ENCODE measurements around the gene ESR1. TPM values are rescaled to one million over a fixed set of nuclear protein-coding genes. Genes with fewer than 3 reads are reported as not detected.

Gene ESR1
- total and polyA plus RNA-seq, 9 donors: 6.6 to 44.5 (median 18.5) TPM

DNA sequence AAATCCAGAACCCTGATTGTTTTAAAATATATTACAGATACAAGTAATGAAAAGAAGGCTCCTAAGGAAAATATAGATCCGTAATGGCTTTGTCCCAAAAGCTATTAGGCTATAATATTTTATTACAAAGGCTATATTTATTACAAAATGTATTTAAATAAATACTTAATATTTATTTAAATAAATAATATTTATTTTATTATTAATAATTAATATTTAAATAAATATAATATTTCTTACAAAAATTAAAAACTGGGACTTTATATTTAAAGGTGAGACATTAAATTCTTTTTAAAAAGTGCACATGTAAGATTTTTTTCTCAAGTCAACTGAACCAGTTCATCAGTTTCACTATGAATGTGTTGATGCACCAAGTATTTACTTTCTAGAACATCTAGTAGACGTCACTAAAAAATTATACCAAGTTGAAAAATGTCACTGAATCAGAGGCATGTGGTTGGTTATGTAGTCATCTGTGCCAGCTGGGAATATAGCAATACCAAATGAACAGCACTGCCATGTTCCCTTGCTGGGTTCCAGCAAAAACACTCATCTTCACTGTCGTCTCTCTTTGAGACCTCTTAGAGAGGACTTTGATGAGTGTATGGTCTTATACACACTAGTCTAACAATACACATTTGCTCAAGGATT, 278.9 kb downstream of the ESR1 start:
- no peaks in the 10 kb centered on the region for H3K36me3 ChIP-seq
- H3K4me1 ChIP-seq (ENCODE audit: insufficient read depth): peaks cover 7% of the 10 kb centered on the region
- no peak for DNase-seq
- intact Hi-C loops (cut with DNase I): no loop called here
- TF ChIP-seq POLR2A (IDR thresholded peaks at IDR 0.05): no peak
- TF ChIP-seq, protein P1, sequence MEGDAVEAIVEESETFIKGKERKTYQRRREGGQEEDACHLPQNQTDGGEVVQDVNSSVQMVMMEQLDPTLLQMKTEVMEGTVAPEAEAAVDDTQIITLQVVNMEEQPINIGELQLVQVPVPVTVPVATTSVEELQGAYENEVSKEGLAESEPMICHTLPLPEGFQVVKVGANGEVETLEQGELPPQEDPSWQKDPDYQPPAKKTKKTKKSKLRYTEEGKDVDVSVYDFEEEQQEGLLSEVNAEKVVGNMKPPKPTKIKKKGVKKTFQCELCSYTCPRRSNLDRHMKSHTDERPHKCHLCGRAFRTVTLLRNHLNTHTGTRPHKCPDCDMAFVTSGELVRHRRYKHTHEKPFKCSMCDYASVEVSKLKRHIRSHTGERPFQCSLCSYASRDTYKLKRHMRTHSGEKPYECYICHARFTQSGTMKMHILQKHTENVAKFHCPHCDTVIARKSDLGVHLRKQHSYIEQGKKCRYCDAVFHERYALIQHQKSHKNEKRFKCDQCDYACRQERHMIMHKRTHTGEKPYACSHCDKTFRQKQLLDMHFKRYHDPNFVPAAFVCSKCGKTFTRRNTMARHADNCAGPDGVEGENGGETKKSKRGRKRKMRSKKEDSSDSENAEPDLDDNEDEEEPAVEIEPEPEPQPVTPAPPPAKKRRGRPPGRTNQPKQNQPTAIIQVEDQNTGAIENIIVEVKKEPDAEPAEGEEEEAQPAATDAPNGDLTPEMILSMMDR (IDR thresholded peaks at IDR 0.05): no peak
- no peak for TF ChIP-seq EP300 (IDR thresholded peaks at IDR 0.05)
- H3K4me3 ChIP-seq: no peak overlapping the region
- no peaks in the 10 kb centered on the region for H3K9me3 ChIP-seq
- no peaks in the 10 kb centered on the region for H3K27me3 ChIP-seq
- no peak overlapping the region for H3K27ac ChIP-seq
- 94 to 97% (median 95%) methylated on average over 3 of the region's 3 CpGs for WGBS, 3 donors

DNA sequence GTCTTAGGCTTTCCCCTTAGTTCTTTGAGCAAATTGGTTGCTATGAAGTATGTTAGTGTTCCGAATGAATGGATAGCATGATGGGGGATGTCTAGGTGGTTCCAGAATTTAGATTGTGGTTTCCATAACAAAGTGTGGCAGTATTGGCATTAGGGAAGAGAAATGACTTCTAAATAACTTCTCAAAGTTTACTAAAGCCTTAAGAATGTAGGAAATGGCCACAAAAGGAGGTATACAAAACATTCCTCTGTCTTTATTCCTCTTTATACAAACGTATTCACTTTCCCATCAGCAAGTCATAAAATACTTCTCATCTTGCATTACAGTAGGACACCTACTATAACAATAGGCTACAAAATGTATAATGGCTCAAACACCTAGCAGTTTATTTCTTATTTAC, 279.6 kb downstream of the ESR1 start:
- Histone ChIP-seq H3K4me1 (ENCODE audit: insufficient read depth) (peaks cover 14% of the 10 kb centered on the region), H3K27ac (no peak overlapping the region), H3K4me3 (no peak overlapping the region), H3K9me3 (no peaks in the 10 kb centered on the region), H3K27me3 (no peaks in the 10 kb centered on the region), H3K36me3 (no peaks in the 10 kb centered on the region)
- WGBS, 3 donors: 68 to 79% (median 77%) methylated on average over 2 of the region's 2 CpGs
- no peak for DNase-seq
- intact Hi-C loops (cut with DNase I): no loop called here
- TF ChIP-seq, protein P1 (IDR thresholded peaks at IDR 0.05): no peak
- TF ChIP-seq EP300 (IDR thresholded peaks at IDR 0.05) (no peak), POLR2A (IDR thresholded peaks at IDR 0.05) (no peak)

DNA sequence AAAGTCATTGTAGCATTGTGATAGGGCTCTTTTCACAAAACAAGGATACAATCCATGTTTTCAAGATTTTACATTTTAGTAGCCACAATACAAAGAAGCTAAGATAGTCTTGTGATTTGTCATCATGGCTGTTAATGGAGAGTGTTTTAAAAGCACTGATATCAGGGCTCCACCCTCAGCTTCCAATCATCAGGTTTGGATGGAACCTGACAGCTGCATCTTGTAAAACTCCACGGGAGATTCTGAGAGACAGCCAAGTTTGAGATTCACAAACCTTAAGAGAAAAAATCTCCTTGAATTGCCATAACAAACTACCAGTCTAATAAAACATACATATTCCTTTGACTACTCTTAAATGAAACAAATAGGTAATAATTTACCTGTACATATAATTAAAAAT, 280.2 kb downstream of the ESR1 start:
- Histone ChIP-seq H3K36me3 (no peaks in the 10 kb centered on the region), H3K27me3 (no peaks in the 10 kb centered on the region), H3K4me1 (ENCODE audit: insufficient read depth) (peaks cover 15% of the 10 kb centered on the region), H3K9me3 (no peaks in the 10 kb centered on the region), H3K4me3 (no peak overlapping the region), H3K27ac (no peak overlapping the region)
- TF ChIP-seq, protein P1 (IDR thresholded peaks at IDR 0.05): no peak
- TF ChIP-seq POLR2A (IDR thresholded peaks at IDR 0.05) (no peak), EP300 (IDR thresholded peaks at IDR 0.05) (no peak)
- WGBS, 3 donors: 3 to 10% (median 7%) methylated on average over 1 of the region's 1 CpG
- intact Hi-C loops (cut with DNase I): no loop called here
- DNase-seq: no peak

DNA sequence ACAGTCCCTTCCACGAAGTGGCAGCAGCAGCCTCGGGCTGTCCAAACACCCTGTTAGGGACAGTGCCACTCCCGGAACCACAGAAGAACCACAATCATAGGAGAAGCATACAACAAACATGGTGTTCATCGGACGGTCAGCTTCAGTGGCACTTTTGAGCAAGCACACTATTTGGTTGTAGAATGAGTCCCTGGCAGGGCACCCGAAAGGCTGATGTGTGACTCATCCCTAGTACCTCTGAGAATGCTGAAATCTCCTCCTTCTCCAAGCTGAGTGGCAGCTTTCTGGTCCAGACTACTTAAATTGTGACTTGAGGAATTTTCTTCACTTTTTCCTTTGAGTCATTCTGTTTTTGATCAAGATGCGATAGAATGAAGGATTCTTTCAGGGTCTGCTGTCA, 282.5 kb downstream of the ESR1 start:
- TF ChIP-seq POLR2A (IDR thresholded peaks at IDR 0.05) (no peak), EP300 (IDR thresholded peaks at IDR 0.05) (no peak)
- 77 to 93% (median 92%) methylated on average over 7 of the region's 7 CpGs for WGBS, 3 donors

DNA sequence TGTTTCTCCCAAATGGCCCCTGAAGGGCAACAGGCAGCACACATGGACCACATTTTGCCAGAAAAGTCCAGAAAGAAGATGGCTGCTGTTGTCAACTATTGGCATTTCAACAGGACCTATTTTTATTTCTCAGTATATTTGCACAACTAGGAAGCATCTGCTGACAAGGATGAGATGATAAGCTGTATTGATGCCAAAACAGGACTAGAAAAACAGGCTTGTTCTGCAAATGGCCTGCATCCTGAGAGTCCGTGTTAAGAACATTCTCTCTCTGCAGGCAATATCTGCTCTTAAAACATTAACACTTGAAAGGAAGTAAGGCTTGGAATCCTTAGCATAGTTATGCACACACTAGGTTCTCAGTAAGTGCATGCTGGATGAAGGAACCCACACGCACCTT, 283.7 kb downstream of the ESR1 start:
- 42 to 55% (median 49%) methylated on average over 2 of the region's 2 CpGs for WGBS, 3 donors
- TF ChIP-seq POLR2A (IDR thresholded peaks at IDR 0.05) (no peak), EP300 (IDR thresholded peaks at IDR 0.05) (no peak)
- TF ChIP-seq, protein P1 (IDR thresholded peaks at IDR 0.05): no peak
- intact Hi-C loops (cut with DNase I): no loop called here
- Histone ChIP-seq H3K4me3 (no peak overlapping the region), H3K36me3 (no peaks in the 10 kb centered on the region), H3K27ac (peak overlapping the region in 1 of 2 donors; percentile 6), H3K27me3 (no peaks in the 10 kb centered on the region), H3K9me3 (no peaks in the 10 kb centered on the region), H3K4me1 (ENCODE audit: insufficient read depth) (peaks cover 22% of the 10 kb centered on the region)
- no peak for DNase-seq

More for the DNA sequence above, 282.5 kb downstream of the ESR1 start:
- DNase-seq: no peak
- Histone ChIP-seq H3K4me3 (no peak overlapping the region), H3K9me3 (no peaks in the 10 kb centered on the region), H3K4me1 (ENCODE audit: insufficient read depth) (peaks cover 19% of the 10 kb centered on the region), H3K27me3 (no peaks in the 10 kb centered on the region), H3K27ac (no peak overlapping the region), H3K36me3 (no peaks in the 10 kb centered on the region)
- intact Hi-C loops (cut with DNase I): no loop called here
